Mucosa of descending colon (tissue), 3 donors: ENCODE results near the gene RXRA. TPM values are rescaled to one million over a fixed set of nuclear protein-coding genes. Genes with fewer than 3 reads are reported as not detected.

Source experiments
- ATAC-seq: fragments of 200-7000 bp; cut with Tn5 transposase; one replicate; pipeline ENCODE4 v1.9.1; 2020; ENCODE audit warnings: mild to moderate bottlenecking, moderate library complexity
- DNase-seq, 3 donors: peaks; one replicate each; pipeline ENCODE4 v3.0.0-alpha.2; 2020
- H3K36me3 ChIP-seq: fragments of 200-600 bp; one replicate; pipeline ENCODE4 v1.8.0; 2021; ENCODE audit warnings: low read depth, mild to moderate bottlenecking
- H3K4me1 ChIP-seq: fragments of 200-600 bp; one replicate; pipeline ENCODE4 v1.8.0; 2021; ENCODE audit warnings: low read depth, mild to moderate bottlenecking
- H3K4me3 ChIP-seq: fragments of 200-600 bp; one replicate; pipeline ENCODE4 v1.8.0; 2021; ENCODE audit warnings: mild to moderate bottlenecking
- H3K9me3 ChIP-seq: fragments of 200-600 bp; one replicate; pipeline ENCODE4 v1.8.0; 2021; ENCODE audit warnings: mild to moderate bottlenecking
- intact Hi-C, 2 donors: fragments of 100-400 bp; cut with DNase I in 1 of 2; cut with micrococcal nuclease in 1 of 2; formaldehyde crosslinking; loops; one replicate each; pipeline versions ENCODE4 v1.11.0 to v1.11.1; 2022; cut with DNase I, micrococcal nuclease
- total RNA-seq, 3 donors: library from RNA; stranded (reverse); fragmentation: NEBNext Ultra II Directional in 2 of 3; extraction: Animal tissue kit (Norgen Biotek cat#: 25700) in 2 of 3; gene quantifications; one replicate each; pipeline versions ENCODE4 v1.2.1 to v1.2.4, GENCODE V29; 2021 to 2023
- TF ChIP-seq, protein P1 (sequence below): fragments of 200-600 bp; IDR thresholded peaks from one replicate; pipeline ENCODE4 v1.8.0; 2022; ENCODE audit warnings: antibody characterized with exemption, mild to moderate bottlenecking
- donor health status: DM: no; HTN: no; CAD: no; lungs with moderate emphysema.
- donor health status: DM: no; HTN: no; CAD: no.
- donor health status: DM: no; HTN: yes; CAD: no.

The RXRA gene
- total RNA-seq, 3 donors from 2014 or later = 75.2 to 101 (median 85.3) TPM

DNA sequence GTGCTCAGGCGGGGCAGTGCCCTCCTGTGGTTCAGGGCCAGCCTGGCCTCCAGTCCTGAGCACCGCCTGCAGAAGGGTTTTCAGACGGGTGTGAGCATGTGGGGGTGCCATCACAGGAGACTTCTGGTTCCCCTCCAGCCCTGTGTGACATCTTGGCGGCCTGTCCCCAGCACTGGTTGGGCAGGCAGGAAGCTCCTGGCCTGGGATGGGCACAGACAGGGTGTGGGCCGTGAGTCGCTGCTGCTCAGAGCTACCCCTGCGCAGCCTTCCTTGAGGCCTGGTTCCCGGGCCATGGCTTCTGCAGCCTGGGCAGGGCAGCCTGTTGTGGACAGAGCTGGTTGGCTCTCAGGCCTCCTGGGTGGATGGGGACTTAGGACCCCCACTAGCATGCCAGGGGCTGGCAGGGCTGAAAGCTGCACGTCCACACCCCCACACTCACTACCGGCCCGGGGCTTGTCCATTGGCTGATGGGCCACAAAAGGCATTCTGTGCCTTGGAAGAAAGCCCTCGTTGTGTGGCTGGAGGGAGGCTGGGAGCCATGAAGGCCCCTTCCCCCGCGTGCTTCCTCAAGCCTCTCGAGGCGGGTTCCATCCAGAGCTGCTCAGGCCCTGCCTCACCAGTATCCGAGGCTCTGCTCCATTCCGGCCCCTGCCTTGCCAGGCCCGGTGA, 58.7 kb downstream of the RXRA start:
- Histone ChIP-seq H3K4me3 (no peak overlapping the region), H3K9me3 (no peaks in the 10 kb centered on the region), H3K36me3 (no peaks in the 10 kb centered on the region), H3K4me1 (peaks cover 65% of the 10 kb centered on the region)
- ATAC-seq (peak; percentile 3), DNase-seq (no peak)
- intact Hi-C loops = no loop called here
- TF ChIP-seq, protein P1, sequence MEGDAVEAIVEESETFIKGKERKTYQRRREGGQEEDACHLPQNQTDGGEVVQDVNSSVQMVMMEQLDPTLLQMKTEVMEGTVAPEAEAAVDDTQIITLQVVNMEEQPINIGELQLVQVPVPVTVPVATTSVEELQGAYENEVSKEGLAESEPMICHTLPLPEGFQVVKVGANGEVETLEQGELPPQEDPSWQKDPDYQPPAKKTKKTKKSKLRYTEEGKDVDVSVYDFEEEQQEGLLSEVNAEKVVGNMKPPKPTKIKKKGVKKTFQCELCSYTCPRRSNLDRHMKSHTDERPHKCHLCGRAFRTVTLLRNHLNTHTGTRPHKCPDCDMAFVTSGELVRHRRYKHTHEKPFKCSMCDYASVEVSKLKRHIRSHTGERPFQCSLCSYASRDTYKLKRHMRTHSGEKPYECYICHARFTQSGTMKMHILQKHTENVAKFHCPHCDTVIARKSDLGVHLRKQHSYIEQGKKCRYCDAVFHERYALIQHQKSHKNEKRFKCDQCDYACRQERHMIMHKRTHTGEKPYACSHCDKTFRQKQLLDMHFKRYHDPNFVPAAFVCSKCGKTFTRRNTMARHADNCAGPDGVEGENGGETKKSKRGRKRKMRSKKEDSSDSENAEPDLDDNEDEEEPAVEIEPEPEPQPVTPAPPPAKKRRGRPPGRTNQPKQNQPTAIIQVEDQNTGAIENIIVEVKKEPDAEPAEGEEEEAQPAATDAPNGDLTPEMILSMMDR = no peak

DNA sequence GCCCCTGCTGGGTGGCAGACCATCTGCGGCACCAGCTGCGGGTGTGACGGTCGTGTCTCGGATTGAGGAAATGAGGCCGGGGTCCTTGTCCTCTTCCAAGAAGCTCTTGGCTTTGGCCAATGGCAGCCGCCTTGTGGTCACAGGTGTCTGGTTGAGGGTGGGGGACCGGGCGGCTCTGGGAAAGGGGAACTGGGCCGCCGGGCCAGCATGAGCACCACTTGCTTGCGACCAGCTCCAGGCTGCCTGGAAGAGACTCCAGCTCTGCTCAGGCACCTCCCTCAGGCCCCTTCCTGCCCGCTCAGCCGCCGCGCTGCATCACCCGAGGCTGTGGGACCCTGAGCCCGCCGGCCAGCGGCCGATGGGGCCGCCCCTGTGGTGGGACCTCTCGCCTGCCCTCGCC, 59.7 kb downstream of the RXRA start:
- TF ChIP-seq, protein P1 = no peak
- no peaks in the 10 kb centered on the region for H3K36me3 ChIP-seq
- peaks cover 71% of the 10 kb centered on the region for H3K4me1 ChIP-seq
- ATAC-seq = no peak
- intact Hi-C loops = no loop called here
- H3K4me3 ChIP-seq = no peak overlapping the region
- H3K9me3 ChIP-seq = no peaks in the 10 kb centered on the region
- no peak for DNase-seq

DNA sequence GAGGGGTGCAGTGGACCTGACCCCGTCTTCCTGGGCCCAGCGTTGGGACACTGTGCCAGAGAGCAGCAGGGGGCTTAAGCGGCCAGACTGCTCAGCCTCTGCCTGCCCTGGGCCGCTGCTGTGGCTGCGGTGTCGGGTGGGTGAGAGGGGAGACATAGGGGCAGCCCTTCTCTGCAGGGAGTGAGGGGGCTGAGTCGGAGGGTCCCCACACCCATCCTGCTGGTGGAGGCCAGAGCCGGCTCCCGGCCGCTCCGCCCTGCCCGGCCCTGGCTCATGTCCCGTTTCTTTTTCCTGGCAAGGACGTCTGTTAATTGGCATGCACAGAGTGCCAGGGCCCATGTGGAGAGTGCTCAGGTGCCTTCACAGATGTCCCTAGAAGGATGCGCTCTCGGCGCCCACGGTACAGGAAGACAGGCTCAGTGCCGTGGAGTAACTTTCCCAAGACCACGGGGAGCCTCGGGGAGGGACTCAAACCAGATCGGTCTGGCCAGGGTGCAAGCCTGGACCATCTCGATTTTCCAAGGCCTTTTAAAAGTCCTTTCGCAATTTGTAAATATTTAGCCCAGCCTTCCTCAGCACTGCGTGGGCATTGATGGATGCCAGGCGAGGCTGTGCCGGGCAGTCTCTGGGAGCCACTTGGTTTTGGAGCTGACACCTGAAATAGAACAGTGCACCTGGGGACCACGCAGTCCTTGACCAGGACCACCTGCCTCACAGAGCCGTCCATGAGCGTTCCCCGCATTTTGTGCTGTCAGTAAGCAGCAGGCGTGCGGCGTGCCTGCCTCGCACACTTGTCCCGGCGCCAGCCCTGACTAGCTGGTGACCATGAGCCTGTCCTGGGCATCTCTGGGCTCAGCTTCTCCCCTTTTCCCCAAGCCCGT, 60.9 kb downstream of the RXRA start:
- no peaks in the 10 kb centered on the region for H3K36me3 ChIP-seq
- DNase-seq (no peak), ATAC-seq (no peak)
- H3K4me1 ChIP-seq = peaks cover 72% of the 10 kb centered on the region
- H3K9me3 ChIP-seq = no peaks in the 10 kb centered on the region
- no peak overlapping the region for H3K4me3 ChIP-seq
- intact Hi-C loops = no loop called here
- TF ChIP-seq, protein P1 = no peak

DNA sequence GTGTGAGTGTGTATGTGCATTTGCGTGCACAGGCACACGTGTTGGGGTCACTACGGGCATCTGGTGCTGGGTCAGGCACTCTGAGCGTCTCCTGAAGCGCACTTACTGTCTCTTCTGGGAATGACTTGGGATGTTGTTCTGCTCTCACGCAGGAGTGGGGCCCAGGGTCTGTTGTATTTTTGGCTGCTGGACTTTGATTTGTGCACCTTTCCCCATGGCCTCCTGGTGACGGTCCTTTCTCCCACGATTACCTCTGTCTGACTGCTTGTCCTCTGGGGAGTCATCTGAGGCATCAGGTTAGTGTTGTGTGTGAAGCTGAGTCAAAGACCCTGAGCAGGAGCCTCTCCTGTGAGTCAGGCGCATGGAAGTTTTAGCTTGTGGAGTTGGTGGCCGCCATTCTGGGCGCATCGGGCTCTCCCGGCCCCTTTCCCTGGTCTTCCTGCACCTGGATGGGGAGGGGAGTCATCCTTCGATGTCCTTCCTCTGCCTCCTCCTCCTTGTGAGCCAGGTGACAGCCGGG, 62.1 kb downstream of the RXRA start:
- H3K4me1 ChIP-seq = peaks cover 61% of the 10 kb centered on the region
- no peak for DNase-seq
- TF ChIP-seq, protein P1 = no peak
- H3K36me3 ChIP-seq = no peaks in the 10 kb centered on the region
- intact Hi-C loops = no loop called here
- no peak for ATAC-seq
- H3K9me3 ChIP-seq = no peaks in the 10 kb centered on the region
- H3K4me3 ChIP-seq = no peak overlapping the region

DNA sequence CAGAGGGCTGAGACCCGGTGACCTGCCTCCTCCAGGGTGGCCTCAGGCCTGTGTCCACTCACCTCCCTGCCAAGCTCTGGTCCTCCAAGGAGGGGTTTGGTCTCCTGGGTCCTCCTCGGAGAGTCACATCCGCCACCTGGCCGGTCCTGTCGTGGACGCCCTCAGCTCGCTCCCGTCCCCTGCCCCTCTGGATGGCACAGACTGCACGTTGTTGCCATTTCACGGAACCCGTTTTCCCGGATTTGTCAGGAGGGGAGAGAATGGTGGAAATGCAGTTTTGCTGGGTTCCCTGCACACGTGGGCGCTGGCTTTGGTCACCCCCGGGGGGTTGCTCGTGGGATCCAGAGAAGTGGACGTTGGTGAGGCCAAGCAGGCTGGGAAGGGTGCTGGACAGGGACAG, 62.7 kb downstream of the RXRA start:
- TF ChIP-seq, protein P1 = no peak
- no peaks in the 10 kb centered on the region for H3K9me3 ChIP-seq
- no peak overlapping the region for H3K4me3 ChIP-seq
- no peak for DNase-seq
- intact Hi-C loops = no loop called here
- no peak for ATAC-seq
- no peaks in the 10 kb centered on the region for H3K36me3 ChIP-seq
- H3K4me1 ChIP-seq = peaks cover 56% of the 10 kb centered on the region
